Measurements from ENCODE around the gene METTL13.

METTL13 gene

DNA sequence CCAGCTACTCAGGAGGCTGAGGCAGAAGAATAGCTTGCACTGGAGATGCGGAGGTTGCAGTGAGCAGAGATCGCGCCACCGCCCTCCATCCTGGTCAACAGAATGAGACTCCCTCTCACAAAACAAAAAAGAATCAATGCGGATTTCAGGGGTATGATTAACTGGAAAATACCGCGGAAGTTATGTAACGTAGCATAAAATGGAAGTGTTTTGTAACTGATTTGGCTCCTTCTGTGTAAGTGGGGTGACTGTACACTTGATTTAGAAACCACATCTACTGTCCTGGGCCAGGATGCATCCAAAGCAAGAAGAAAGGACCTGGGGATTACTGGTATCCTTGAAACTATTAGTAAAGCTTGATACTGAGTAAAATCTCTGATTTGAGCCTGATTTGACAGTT is 36.5 kb upstream of the METTL13 start:
- no peaks in the 10 kb centered on the region for H3K27me3 ChIP-seq (ENCODE audit: control insufficient read depth in 1 of 2, insufficient read depth in 2 of 2, low read length in 2 of 2)
- no peak overlapping the region for H3K27ac ChIP-seq (ENCODE audit: low read length)

DNA sequence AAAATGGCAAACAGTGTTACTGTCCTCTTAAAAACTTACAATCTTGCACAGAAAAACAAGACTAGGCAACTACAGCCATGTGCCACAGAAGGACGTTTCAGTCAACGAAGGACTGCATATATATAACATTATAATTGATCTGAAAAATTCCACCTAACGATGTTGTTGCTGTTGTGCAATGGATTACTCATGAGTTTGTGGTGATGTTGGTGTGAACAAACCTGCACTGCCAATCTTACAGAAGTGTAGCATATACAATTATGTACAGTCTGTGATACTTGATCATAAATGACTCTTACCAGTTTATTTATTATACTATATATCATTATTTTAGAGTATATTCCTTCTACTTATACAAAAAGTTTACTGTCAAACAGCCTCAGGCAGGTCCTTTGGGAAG is 32.8 kb upstream of the METTL13 start:
- no peaks in the 10 kb centered on the region for H3K27me3 ChIP-seq (ENCODE audit: control insufficient read depth in 1 of 2, insufficient read depth in 2 of 2, low read length in 2 of 2)
- no peaks in the 10 kb centered on the region for H3K9me3 ChIP-seq (ENCODE audit: control insufficient read depth in 2 of 2, low read length in 2 of 2)
- H3K27ac ChIP-seq (ENCODE audit: low read length) = no peak overlapping the region
- H3K4me3 ChIP-seq (ENCODE audit: low read length in 2 of 2) = no peak overlapping the region
- H3K4me1 ChIP-seq (ENCODE audit: control insufficient read depth, insufficient read depth, low read length) = peaks cover under 1% of the 10 kb centered on the region
- no peak overlapping the region for H3K9ac ChIP-seq (ENCODE audit: low read length in 2 of 2)
- H3K36me3 ChIP-seq (ENCODE audit: control insufficient read depth in 2 of 2, insufficient read depth in 2 of 2, low read length in 2 of 2) = no peaks in the 10 kb centered on the region

More for the DNA sequence above, 36.5 kb upstream of the METTL13 start:
- H3K4me1 ChIP-seq (ENCODE audit: control insufficient read depth, insufficient read depth, low read length) = peaks cover 6% of the 10 kb centered on the region
- no peak overlapping the region for H3K9ac ChIP-seq (ENCODE audit: low read length in 2 of 2)
- no peaks in the 10 kb centered on the region for H3K9me3 ChIP-seq (ENCODE audit: control insufficient read depth in 2 of 2, low read length in 2 of 2)
- no peaks in the 10 kb centered on the region for H3K36me3 ChIP-seq (ENCODE audit: control insufficient read depth in 2 of 2, insufficient read depth in 2 of 2, low read length in 2 of 2)
- H3K4me3 ChIP-seq (ENCODE audit: low read length in 2 of 2) = no peak overlapping the region

DNA sequence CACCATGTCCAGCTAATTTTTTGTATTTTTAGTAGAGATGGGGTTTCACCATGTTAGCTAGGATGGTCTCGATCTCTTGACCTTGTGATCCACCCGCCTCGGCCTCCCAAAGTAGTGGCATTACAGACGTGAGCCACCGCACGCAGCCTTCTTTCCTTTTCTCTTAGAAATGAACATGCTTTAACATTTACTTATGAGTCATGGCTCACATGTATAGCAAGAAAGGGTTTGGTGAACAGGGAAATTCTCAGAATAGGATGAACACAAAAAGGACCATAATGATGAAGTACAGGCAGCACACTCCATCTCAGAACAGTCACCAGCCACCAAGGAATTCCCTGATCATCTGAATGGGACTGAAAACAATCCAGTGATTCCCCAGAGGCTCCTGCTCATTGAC is 30.2 kb upstream of the METTL13 start:
- peaks cover 5% of the 10 kb centered on the region for H3K4me1 ChIP-seq (ENCODE audit: control insufficient read depth, insufficient read depth, low read length)
- H3K9ac ChIP-seq (ENCODE audit: low read length in 2 of 2) = no peak overlapping the region
- H3K4me3 ChIP-seq (ENCODE audit: low read length in 2 of 2) = no peak overlapping the region
- no peaks in the 10 kb centered on the region for H3K9me3 ChIP-seq (ENCODE audit: control insufficient read depth in 2 of 2, low read length in 2 of 2)
- no peaks in the 10 kb centered on the region for H3K36me3 ChIP-seq (ENCODE audit: control insufficient read depth in 2 of 2, insufficient read depth in 2 of 2, low read length in 2 of 2)
- no peak overlapping the region for H3K27ac ChIP-seq (ENCODE audit: low read length)
- no peaks in the 10 kb centered on the region for H3K27me3 ChIP-seq (ENCODE audit: control insufficient read depth in 1 of 2, insufficient read depth in 2 of 2, low read length in 2 of 2)

DNA sequence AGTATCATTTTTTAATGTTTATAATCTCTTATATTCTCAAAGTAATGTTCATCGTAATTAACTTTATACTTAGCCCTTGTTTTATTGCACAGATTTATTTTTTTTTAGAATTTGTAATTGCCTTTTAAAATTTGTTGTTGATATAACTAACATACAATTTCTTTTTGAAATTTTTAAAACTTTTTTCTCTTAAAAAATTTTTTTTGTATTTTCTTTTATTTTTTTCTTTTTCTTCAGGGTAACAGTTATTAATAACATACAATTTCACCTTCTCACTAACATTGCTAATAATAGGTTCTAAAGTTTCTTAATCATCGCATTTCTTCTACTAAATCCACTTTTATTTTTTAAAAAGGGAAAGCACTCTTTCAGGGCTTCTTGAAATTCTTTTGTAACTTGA is 28.3 kb upstream of the METTL13 start:
- H3K4me1 ChIP-seq (ENCODE audit: control insufficient read depth, insufficient read depth, low read length) = peaks cover 5% of the 10 kb centered on the region
- no peaks in the 10 kb centered on the region for H3K36me3 ChIP-seq (ENCODE audit: control insufficient read depth in 2 of 2, insufficient read depth in 2 of 2, low read length in 2 of 2)

DNA sequence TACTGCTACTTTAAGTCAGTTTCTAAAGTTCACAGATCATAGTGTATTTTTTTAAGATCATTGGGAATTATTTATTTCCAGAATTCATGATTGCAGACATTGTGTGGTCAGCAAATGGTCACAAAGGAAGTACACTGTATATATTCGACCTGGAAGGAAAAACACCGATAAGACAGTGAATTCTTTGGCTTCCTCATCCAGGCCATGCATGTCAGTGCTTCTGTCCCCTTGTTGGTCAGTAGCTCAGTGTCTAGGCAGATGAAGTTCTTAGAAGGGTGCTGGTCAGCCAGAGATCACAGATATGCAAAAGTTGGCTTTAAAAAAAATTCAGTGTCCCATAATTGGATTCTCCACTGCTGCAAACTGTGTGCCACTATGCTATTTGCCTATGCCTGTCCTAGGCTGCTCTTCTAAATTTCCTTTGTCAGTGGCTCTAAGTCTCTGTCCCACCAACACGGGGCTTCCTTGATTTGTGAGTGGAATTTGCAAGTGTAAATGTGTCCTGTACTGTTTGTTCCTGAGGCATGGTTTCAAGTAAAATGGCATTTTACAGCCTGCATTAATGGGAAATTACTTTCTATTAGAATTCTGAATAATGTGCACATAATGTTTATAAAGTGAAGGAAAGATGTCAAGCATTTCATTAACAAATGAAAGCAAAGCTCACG is 27.6 kb upstream of the METTL13 start:
- Histone ChIP-seq H3K27me3 (ENCODE audit: control insufficient read depth in 1 of 2, insufficient read depth in 2 of 2, low read length in 2 of 2) (no peaks in the 10 kb centered on the region), H3K36me3 (ENCODE audit: control insufficient read depth in 2 of 2, insufficient read depth in 2 of 2, low read length in 2 of 2) (no peaks in the 10 kb centered on the region), H3K9ac (ENCODE audit: low read length in 2 of 2) (no peak overlapping the region), H3K27ac (ENCODE audit: low read length) (no peak overlapping the region), H3K4me1 (ENCODE audit: control insufficient read depth, insufficient read depth, low read length) (peaks cover 5% of the 10 kb centered on the region), H3K4me3 (ENCODE audit: low read length in 2 of 2) (no peak overlapping the region), H3K9me3 (ENCODE audit: control insufficient read depth in 2 of 2, low read length in 2 of 2) (no peaks in the 10 kb centered on the region)

More for the DNA sequence above, 28.3 kb upstream of the METTL13 start:
- H3K27me3 ChIP-seq (ENCODE audit: control insufficient read depth in 1 of 2, insufficient read depth in 2 of 2, low read length in 2 of 2) = no peaks in the 10 kb centered on the region
- no peak overlapping the region for H3K9ac ChIP-seq (ENCODE audit: low read length in 2 of 2)
- no peak overlapping the region for H3K4me3 ChIP-seq (ENCODE audit: low read length in 2 of 2)
- no peaks in the 10 kb centered on the region for H3K9me3 ChIP-seq (ENCODE audit: control insufficient read depth in 2 of 2, low read length in 2 of 2)
- no peak overlapping the region for H3K27ac ChIP-seq (ENCODE audit: low read length)

DNA sequence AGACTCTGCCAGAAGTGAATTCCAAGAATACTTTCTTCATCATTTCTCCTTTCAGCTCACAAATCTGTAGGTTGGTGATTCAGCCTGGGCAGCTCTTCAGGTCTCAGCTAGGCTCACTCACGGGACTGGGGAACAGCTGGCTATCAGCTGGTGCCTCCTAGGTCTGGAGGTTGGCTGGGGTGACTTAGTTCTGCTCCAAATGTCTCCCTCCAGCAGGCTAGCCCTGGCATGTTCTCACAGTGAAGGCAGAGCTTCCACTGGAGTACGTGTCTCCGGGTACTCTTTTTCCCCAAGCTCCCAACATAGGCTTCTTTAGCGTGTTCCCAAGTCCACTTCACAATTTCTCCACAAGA is 27.1 kb upstream of the METTL13 start:
- no peaks in the 10 kb centered on the region for H3K27me3 ChIP-seq (ENCODE audit: control insufficient read depth in 1 of 2, insufficient read depth in 2 of 2, low read length in 2 of 2)
- H3K4me3 ChIP-seq (ENCODE audit: low read length in 2 of 2) = no peak overlapping the region
- H3K9me3 ChIP-seq (ENCODE audit: control insufficient read depth in 2 of 2, low read length in 2 of 2) = no peaks in the 10 kb centered on the region
- H3K4me1 ChIP-seq (ENCODE audit: control insufficient read depth, insufficient read depth, low read length) = peaks cover 5% of the 10 kb centered on the region
- no peaks in the 10 kb centered on the region for H3K36me3 ChIP-seq (ENCODE audit: control insufficient read depth in 2 of 2, insufficient read depth in 2 of 2, low read length in 2 of 2)
- H3K27ac ChIP-seq (ENCODE audit: low read length) = no peak overlapping the region
- no peak overlapping the region for H3K9ac ChIP-seq (ENCODE audit: low read length in 2 of 2)

DNA sequence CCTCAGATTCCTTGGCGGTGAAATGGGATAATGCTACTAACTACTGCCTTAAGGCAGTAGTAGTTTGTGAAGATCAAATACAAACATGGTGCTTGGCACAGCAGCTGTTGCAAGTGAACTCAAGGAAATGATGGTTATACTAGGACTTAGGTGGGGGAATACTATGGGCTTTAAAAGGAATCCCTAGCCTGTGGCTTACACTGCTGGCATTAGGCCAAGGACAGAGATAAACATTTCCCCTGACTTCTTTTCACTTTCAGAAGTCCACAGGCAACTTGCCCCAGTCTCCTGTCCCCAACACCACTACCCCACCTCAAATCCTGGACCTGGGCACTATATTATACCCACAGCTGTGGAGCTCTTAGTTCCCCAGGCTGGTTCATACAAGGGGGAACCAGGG is 26.5 kb upstream of the METTL13 start:
- no peak overlapping the region for H3K9ac ChIP-seq (ENCODE audit: low read length in 2 of 2)
- H3K27me3 ChIP-seq (ENCODE audit: control insufficient read depth in 1 of 2, insufficient read depth in 2 of 2, low read length in 2 of 2) = no peaks in the 10 kb centered on the region
- H3K4me3 ChIP-seq (ENCODE audit: low read length in 2 of 2) = no peak overlapping the region
- H3K36me3 ChIP-seq (ENCODE audit: control insufficient read depth in 2 of 2, insufficient read depth in 2 of 2, low read length in 2 of 2) = no peaks in the 10 kb centered on the region
- peaks cover 5% of the 10 kb centered on the region for H3K4me1 ChIP-seq (ENCODE audit: control insufficient read depth, insufficient read depth, low read length)
- no peaks in the 10 kb centered on the region for H3K9me3 ChIP-seq (ENCODE audit: control insufficient read depth in 2 of 2, low read length in 2 of 2)
- H3K27ac ChIP-seq (ENCODE audit: low read length) = no peak overlapping the region

DNA sequence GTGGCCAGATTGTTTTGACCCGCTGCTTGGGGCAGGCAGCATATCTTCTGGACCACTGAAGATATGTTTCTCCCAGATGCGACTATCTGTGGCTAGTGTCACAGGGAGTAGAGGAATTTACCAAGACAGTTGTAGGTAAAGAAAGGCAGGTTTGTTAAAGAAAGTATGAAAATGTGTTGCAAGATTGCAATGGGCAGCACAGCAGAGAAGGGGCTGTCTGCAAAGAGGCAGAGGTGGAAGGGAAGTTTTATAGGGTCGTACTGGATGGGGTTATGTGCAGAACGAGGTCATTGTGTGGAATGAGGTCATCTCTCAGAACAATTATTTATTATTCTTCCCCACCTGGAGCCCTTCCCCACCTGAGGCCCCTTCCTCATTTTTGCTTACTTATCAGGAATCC is 24.6 kb upstream of the METTL13 start:
- peaks cover 5% of the 10 kb centered on the region for H3K4me1 ChIP-seq (ENCODE audit: control insufficient read depth, insufficient read depth, low read length)
- no peak overlapping the region for H3K27ac ChIP-seq (ENCODE audit: low read length)
- H3K9ac ChIP-seq (ENCODE audit: low read length in 2 of 2) = no peak overlapping the region
- H3K36me3 ChIP-seq (ENCODE audit: control insufficient read depth in 2 of 2, insufficient read depth in 2 of 2, low read length in 2 of 2) = no peaks in the 10 kb centered on the region
- H3K4me3 ChIP-seq (ENCODE audit: low read length in 2 of 2) = no peak overlapping the region
- no peaks in the 10 kb centered on the region for H3K9me3 ChIP-seq (ENCODE audit: control insufficient read depth in 2 of 2, low read length in 2 of 2)
- peaks cover 0 to 2% of the 10 kb centered on the region in 2 donors for H3K27me3 ChIP-seq (ENCODE audit: control insufficient read depth in 1 of 2, insufficient read depth in 2 of 2, low read length in 2 of 2)

DNA sequence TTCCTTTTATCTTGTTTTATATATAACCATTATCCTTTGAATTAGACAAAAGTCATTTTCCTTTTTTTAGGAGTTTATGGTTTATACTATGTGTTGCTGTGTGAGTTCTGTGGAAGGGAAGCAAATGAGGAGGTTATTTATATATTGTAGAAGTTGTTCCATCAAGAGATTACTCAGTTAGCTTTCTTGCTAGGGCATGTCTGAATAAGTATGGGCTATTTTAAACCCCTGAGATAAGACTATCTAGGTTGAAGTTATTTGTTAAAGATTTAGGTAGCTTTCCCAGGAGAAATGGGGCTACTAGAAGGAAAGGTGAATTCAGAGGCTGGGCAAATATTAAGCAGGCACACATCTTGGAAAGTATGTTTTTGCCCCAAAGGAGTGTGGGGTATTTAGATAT is 23.4 kb upstream of the METTL13 start:
- H3K4me1 ChIP-seq (ENCODE audit: control insufficient read depth, insufficient read depth, low read length) = peaks cover 5% of the 10 kb centered on the region

DNA sequence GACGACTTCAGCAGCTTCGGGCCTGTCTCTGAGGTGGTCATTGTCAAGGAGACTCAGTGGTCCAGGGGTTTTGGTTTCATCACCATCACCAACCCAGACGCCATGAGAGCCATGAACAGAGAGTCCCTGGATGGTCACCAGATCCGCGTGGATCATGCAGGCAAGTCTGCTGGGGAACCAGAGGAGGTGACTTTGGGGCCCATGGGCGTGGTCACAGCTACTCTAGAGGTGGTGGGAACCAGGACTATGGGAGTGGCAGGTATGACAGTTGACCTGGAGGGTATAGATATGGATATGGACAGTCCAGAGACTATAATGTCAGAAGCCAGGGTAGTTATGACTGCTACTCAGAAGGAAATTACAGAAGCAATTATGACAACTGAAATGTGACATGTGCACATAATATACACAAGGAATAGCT is 19.3 kb upstream of the METTL13 start:
- Histone ChIP-seq H3K9ac (ENCODE audit: low read length in 2 of 2) (no peak overlapping the region), H3K27ac (ENCODE audit: low read length) (no peak overlapping the region), H3K4me1 (ENCODE audit: control insufficient read depth, insufficient read depth, low read length) (no peaks in the 10 kb centered on the region), H3K9me3 (ENCODE audit: control insufficient read depth in 2 of 2, low read length in 2 of 2) (no peaks in the 10 kb centered on the region), H3K27me3 (ENCODE audit: control insufficient read depth in 1 of 2, insufficient read depth in 2 of 2, low read length in 2 of 2) (peaks cover 0 to 4% of the 10 kb centered on the region in 2 donors), H3K4me3 (ENCODE audit: low read length in 2 of 2) (no peak overlapping the region), H3K36me3 (ENCODE audit: control insufficient read depth in 2 of 2, insufficient read depth in 2 of 2, low read length in 2 of 2) (no peaks in the 10 kb centered on the region)

More for the DNA sequence above, 23.4 kb upstream of the METTL13 start:
- H3K9me3 ChIP-seq (ENCODE audit: control insufficient read depth in 2 of 2, low read length in 2 of 2) = no peaks in the 10 kb centered on the region
- H3K36me3 ChIP-seq (ENCODE audit: control insufficient read depth in 2 of 2, insufficient read depth in 2 of 2, low read length in 2 of 2) = no peaks in the 10 kb centered on the region
- no peak overlapping the region for H3K9ac ChIP-seq (ENCODE audit: low read length in 2 of 2)
- no peak overlapping the region for H3K27ac ChIP-seq (ENCODE audit: low read length)
- no peak overlapping the region for H3K4me3 ChIP-seq (ENCODE audit: low read length in 2 of 2)
- peaks cover 0 to 4% of the 10 kb centered on the region in 2 donors for H3K27me3 ChIP-seq (ENCODE audit: control insufficient read depth in 1 of 2, insufficient read depth in 2 of 2, low read length in 2 of 2)

DNA sequence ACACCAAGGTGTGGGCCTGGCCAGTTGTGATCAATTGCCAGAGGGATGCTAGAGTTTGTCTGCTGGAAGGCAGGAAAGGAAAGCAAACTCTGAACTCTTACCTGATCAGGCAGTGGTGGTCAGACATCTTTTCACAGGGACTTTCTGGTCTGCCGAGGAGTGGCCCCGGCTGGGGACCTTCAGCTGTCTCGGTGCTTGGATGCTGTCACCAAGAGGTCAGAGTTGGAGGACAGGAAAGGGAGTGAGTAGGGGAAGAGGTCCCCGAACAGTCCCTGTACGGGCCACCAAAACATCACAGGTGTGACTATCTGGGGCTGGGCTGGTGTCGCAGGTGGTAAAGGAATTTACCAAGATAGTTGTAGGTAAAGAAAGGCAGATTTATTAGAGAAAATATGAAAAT is 17.7 kb upstream of the METTL13 start:
- Histone ChIP-seq H3K36me3 (ENCODE audit: control insufficient read depth in 2 of 2, insufficient read depth in 2 of 2, low read length in 2 of 2) (no peaks in the 10 kb centered on the region), H3K4me1 (ENCODE audit: control insufficient read depth, insufficient read depth, low read length) (no peaks in the 10 kb centered on the region), H3K27ac (ENCODE audit: low read length) (no peak overlapping the region), H3K27me3 (ENCODE audit: control insufficient read depth in 1 of 2, insufficient read depth in 2 of 2, low read length in 2 of 2) (peaks cover 0 to 4% of the 10 kb centered on the region in 2 donors), H3K4me3 (ENCODE audit: low read length in 2 of 2) (no peak overlapping the region), H3K9ac (ENCODE audit: low read length in 2 of 2) (no peak overlapping the region), H3K9me3 (ENCODE audit: control insufficient read depth in 2 of 2, low read length in 2 of 2) (no peaks in the 10 kb centered on the region)
